Activated CD8-positive, alpha-beta memory T cell treated with anti-CD3 and anti-CD28 coated beads, Interleukin-2, amount 50 U/mL, for 1 hour (primary cell): ENCODE results near the gene IFI27L1.

Source experiments
- DNase-seq: peaks from one replicate; pipeline ENCODE4 v3.0.0-alpha.2; 2020; ENCODE audit errors: extremely low read depth

The IFI27L1 gene

DNA sequence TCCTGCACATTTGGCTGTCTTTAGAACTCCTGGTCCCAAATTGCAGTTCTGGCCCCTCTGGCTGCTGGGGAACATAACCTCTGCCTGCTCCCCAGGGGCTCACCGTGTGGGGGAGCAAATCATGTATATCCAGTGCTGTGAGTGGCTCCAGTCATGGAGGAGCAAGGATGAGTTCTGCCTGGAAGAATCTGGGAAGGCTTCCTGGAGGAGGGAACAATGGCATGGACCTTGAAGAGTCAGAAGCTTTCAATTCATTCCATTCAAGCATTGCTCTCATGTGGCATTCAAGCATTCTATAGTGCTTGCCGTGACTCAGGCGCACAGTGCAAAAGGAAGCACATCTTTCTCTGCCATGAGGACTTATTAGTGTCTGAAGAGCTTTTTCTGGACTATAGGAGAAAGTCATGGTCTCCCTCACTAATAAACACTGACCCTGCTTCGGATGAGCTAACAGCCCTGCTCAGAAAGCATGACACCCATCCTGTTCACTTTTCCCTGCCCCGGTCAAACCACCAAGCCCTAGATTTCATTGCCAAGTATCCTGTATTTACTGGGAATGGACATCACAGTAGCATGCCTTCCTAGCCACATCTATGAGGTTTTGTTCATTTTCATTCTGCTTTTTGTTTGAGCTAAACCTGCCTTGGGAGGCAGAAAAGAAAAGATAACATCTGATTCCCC is 32.9 kb downstream of the IFI27L1 start:
- no peak for DNase-seq

DNA sequence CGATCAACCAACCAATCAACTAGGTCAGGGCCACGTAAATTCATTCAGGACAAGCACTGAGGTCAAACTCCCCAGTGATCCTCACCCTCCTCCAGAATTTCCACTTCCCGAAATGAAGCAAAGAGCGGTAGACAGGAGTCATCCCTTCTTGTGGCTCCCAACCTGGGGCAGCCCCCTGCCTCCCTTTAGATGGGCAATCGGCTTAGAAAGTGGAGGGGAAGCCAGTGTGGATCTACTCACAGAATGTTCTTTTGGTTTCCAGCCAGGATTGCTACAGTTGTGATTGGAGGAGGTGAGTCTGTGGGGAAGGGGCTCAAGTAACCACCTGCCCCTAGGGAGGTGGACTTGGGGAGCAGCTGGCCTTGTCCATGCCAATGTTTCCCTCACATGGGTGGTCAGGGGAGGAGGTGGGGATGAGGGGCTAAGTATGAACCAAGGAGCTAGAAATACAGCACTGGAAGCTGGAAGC is 33.5 kb downstream of the IFI27L1 start:
- no peak for DNase-seq

DNA sequence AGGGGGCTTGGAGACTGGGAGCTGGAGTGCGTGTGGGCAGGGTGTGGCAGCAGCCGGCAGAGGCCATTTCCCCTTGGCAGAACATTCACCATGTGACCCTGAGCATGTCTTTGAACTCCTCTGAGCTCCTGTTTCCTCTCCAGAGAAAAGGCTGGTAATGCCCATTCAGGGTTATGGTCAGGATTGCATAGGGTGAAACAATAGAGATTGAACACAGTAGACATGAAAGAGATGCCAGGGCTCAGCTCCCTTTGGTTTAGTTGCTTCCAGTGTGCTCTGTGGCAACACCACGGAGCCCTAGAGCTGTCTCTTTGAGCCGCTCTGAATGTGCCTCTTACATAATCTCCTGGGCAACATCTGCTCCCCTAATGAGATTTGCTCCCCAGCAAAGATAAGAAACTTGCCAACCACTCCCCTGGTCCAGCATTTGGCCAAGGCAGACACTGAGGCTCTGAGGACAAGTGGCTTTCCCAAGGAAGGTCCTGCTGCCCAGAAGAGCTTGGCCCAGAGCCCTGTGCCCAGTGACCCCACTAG is 34.0 kb downstream of the IFI27L1 start:
- DNase-seq: no peak

DNA sequence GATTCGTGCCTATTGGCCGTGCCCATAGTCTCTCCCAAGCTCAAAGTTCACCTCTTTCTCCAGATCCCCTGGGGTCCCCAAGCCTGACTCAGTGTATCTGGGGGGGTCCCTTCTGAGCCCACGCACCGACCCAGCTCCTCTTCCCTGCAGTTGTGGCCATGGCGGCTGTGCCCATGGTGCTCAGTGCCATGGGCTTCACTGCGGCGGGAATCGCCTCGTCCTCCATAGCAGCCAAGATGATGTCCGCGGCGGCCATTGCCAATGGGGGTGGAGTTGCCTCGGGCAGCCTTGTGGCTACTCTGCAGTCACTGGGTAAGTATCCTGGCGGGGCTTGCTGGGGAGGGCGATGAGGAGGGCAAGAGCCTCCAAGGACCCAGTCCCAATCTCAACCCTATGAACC is 34.5 kb downstream of the IFI27L1 start:
- DNase-seq: no peak

DNA sequence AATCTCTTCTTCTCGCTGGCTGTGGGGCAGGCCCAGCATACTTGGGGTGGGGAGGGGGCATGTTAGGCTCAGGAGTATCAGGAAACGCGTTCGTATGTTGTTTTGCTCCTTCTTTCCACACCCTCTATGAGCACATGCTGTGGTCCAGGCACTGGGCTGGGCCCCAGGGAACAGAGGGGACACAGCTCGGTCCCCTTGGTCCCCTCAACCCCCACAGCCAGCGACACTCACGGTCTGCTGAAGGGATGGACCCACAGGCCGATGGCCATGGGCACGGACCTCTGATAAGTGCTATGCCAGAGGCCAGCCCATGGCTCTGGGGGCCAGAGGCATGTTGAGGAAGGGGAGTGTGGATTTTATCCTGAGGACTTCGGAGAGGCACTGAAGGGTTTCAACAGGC is 35.6 kb downstream of the IFI27L1 start:
- DNase-seq: no peak

DNA sequence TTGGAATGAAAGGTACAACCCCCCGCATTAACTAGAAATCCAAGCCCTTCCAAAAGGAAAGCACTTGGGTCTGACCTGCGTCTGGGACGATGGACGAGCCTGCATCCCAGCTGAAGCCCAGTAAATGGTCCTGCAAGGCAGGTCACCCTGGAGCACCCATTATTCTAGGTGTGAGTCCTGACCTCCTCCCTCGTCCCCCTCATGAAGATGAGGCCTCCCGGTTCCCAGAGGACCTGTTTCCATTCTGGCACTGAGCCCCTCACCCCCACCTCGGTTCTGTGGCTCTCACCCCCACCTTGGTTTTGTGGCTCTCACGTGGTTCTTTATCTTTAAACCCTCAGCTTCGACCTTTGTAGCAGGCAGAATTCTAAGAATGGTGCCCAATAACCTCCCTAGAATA is 36.7 kb downstream of the IFI27L1 start:
- no peak for DNase-seq

DNA sequence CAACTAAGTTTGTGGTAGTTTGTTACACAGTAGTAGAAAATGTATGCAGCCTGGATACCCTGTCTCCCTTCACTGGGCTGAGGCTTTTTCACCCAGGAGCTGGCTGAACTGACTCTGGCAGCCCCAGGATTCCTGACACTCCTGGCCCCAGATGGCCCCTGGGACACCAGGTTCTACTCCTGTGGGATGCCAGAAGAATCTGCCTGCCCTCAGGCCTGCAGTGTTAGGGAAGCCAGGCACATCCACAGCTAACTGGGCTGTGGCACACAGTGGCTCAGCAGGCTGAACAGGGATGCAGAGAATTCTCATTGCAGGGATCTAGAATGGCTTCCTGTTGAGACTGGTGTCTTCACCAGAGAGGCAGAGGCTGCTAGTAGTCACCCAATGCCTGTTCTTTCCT is 38.0 kb downstream of the IFI27L1 start:
- DNase-seq: no peak

DNA sequence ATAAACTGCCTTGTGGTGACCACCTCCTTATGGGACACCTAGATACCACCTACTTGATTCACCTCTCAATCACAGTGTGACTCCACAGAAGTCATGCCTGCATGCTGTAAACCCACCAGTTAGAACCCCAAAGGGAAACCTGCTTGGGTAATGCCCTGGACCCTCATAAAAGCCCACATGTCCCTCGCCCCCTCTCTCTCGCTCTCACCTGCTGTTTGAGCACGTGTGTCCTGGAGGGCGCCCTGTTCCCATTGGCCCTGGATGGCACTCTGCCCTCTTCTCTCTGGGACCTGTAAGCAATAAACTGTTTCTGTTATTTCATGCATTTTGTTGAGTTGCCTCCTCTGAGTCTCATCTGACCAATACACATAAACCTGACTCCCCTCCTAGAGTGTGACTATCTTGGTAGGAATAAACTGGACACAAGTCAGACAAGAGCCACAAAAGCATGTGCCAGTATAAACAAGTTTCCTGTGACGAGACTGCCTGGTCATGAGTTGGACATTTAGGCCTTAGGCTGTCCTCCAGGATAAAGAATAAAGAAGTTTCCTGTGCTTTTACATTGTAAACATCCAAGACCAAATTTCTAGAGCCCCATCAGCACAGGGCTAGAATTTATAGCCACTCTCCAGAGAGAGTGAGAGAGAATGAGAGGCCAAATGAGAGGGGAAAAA is 39.7 kb downstream of the IFI27L1 start:
- no peak for DNase-seq

DNA sequence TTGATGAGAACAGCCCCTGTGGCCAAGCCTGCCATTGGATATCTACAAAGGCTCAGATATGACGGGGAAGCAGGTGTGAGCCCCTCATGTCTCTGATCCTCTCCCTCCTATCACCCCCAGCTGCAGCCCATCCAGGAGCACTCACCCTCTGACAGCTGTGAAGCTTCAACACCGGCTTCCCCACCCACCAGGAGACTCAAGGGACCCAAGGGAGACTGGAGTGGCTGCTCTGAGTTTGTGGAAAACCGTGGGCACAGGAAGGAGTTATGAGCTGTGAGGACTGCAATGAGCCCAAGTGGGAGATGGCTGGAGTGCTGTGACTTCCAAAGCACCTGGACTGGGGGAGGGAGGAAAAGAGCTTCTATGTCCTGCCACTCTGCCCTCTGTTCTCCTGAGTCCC is 40.4 kb downstream of the IFI27L1 start:
- DNase-seq: no peak

DNA sequence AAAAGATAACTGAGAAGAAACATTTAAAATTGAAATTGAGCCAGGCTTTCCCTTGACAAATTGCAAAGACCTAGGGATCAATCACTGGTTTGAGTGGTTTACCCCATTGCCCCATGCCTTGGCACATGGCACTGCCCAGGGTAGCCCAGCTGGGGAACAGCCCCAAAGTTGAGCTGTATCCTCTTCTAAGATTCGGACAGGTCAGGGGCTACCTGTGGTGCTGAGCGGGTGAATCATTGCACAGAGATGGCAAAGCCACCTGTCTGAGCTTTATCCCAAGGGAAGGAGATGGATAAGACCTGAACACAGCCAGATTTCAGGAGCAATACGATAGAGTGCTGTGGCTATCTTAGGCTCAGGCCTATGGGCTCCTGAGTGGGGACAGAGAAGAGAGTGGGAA is 41.3 kb downstream of the IFI27L1 start:
- no peak for DNase-seq

DNA sequence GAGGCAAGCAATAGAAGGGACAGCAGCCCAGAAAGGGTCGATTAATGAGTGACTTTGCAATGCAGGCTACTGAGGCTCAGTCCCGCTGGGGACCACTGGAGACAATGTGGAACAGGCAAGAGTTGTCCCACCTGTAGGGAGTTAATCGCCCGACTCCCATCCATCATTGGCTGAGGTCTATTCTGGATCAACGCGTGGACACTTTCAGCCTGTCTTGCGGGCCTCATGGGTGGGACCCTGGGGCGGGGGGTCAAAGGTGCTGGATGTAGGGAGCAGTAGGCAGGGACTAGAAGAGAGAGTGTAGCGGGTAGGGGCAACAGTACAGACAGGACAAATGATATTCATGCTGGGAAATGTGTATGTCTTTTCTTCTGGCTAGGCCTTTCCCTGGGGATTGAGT is 42.2 kb downstream of the IFI27L1 start:
- DNase-seq: no peak

DNA sequence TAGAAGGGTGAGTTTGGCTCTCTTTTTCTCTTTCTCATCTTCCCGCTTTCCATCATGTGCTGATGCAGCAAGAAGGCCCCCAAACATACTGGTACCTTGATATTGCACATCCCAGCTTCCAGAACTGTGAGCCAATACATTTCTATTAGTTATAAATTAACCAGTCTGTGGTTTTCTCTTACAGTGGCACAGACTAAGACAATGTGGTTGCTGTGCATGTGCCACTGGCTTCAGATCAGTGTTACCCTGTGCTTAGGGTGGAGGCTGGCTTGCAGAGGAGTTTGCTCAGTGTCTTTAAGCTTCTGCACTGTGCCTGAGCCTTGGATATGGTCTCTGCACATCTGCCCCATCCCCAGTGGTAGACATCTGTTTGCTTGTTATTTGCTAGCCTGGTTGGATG is 42.8 kb downstream of the IFI27L1 start:
- DNase-seq: no peak

DNA sequence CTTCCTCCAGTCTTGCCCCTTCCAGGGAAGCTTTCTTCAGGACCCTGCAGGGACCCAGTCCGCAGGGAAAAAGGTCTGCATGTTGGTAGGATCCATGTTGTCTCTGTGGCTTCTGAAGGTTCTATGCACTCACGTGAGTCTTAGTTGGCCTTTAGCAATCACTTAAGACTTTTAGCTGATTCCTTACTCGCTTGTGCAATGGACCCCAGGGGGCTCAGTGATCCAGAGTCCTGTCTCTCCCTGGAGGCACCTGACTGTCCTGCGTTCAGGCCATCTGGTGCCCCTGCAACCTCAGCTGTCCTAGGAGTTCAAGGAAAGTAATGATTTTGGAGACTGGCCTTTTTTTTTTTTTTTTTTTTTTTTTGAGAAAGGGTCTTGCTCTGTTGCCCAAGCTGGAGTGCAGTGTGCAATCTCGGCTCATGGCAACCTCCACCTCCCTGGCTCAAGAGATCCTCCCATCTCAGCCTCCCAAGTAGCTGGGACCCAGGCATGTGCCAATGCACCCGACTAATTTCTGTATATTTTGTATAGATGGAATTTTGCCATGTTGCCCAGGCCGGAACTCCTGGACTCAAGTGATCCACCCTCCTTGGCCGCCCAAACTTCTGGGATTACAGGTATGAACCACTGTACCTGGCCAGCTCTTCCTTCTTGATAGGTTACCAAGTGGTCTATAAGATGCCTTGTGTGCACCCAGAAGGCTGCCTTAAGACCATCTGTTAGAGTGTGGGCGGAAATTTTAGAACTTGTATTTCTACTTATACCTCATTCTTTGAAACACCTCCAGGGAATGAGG is 43.7 kb downstream of the IFI27L1 start:
- DNase-seq: no peak

DNA sequence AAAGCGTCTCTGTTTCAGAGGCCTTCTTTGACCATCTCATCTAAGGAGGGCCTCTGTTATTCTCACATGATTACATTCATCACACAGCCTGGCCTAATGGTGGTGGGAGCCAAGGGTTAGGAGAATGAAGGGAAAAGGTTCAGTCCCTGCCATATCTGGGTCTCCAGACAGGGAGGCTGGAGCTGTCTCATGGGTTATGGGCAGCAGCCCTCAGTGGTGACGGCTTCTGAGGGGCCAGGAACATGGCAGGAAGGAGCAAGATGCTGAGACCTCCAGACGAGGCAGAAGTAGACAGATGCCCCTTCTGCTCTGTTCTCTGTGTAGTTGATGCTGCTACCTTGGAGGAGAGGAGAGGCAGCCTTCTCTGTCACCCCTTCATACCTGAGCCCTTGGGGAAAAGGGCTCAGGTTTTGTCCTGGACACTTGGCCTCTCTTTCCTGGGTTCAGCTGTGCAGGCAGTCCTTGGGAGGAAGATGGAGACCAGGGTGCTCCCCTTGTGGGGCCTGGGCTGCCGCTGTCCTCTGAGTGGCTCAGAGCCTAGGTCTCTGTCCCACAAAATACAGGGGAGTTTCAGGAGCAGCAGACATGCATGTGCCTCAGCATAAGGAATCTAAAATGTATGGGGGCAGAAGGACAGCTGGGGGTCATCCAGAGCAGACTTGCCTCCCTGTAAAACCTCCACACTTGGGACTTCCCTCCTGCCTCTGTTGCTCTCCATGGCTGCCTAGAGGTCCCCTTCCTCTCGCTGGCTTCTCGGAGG is 44.7 kb downstream of the IFI27L1 start:
- no peak for DNase-seq

DNA sequence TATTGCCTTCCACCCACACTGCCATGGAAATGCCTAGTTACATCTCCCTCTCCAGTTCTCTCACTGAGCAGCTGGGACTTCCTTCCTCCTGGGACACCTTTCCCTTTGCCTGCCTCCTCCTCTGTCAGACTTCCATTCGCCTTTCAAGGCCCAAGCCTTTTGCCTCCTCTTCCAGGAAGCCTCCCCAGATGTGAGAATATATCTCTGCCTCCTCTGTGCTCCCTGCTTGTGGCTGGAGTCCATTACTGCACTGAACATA is 45.2 kb downstream of the IFI27L1 start:
- DNase-seq: no peak

DNA sequence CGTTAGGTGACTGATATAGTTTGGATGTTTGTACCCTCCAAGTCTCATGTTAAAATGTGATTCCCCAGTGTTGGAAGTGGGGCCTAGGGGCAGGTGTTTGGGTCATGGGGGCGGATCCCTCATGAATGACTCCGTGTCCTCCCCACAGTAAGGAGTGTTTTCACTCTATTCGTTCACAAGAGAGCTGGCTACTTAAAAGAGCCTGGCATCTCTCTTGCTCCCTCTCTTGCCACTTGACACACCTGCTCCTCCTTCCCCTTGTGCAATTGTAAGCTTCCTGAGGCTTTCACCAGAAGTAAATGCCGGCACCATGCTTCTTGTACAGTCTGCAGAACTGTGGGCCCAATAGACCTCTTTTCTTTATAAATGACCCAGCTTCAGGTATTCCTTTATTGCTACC is 45.7 kb downstream of the IFI27L1 start:
- no peak for DNase-seq

DNA sequence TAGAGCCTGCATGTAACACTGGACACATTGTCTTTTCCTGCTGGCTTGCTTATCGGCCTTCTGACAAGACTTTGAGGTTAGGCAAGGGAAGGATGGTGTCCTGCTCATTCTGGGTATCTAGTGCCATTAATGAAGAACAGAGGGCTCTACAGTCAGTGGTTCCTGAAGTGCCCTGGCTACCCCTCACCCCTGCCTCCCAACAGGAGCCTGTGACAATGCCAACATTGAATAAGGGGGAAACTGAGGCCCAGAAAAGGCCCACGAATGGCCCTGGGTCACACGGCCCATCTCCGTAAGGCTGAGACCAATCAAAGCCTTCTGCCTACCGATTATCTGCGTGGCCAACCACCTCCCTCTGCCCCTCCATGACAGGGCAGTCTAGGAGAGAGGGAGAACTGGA is 46.2 kb downstream of the IFI27L1 start:
- no peak for DNase-seq

DNA sequence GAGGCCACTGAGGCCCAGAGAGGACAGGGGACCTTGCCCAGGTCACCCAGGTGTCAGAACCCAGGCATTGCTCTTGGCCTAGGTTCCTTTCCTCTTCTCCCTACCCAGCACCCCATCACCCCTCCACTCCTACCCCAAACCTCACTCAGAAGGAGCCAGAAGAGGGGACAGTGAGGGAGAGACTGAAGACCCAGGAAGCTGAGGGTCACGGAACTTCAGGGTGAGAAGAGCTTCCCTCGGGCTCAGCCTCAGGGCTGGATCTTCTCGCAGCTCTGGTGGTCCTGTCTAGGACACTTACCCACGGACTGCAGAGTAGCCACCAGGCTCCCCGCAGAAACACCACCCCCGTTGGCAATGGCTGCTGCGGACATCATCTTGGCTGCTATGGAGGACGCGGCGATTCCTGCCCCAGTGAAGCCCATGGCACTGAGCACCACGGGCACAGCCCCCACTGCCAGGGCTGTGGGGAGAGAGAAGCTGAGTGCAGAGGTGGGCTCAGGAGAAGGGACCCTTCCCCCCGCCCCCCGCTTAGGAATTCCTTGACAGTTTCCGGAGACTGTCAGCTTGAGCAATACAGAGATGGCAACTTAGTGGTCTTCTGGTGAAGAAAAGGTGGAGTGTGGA is 47.2 kb downstream of the IFI27L1 start:
- DNase-seq: no peak

DNA sequence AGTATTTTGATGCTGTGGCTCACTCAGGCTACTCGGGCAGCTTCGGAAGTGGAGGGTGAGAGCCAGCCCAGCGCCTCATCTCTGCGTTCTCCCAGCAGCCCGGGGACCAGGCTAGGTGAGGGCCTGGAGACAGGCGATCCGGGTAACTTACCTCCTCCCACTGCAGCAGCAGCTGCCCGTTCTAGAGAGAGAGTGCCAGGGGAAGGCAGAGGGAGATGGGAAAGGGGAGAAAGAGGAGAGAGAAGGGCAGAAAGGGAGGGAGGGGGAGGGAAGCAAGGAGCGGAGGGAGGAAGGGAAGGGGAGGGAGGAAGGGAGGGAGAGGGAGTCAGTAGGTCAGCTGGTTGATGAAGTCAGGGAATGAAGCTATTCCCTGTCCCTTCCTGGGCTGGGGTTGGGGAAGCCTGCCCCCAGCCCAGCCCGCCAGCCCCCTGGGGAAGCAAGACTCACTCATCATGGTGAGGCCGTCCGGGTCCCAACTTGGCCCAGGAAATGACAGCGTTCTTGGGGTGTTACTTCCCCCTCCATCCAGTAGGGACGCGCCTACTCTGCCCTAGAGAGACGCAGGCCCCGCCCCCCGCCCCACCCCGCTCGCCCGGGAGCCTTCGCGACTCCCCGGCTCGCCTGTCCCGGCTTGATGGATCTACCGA is 48.1 kb downstream of the IFI27L1 start, which contains the start of gene IFI27L2:
IFI27L2 (minus strand) TSS at position 494 of the 647 bp plus-strand sequence; CDS start at position 454, 40 bp downstream.
- DNase-seq: peak; percentile 22

DNA sequence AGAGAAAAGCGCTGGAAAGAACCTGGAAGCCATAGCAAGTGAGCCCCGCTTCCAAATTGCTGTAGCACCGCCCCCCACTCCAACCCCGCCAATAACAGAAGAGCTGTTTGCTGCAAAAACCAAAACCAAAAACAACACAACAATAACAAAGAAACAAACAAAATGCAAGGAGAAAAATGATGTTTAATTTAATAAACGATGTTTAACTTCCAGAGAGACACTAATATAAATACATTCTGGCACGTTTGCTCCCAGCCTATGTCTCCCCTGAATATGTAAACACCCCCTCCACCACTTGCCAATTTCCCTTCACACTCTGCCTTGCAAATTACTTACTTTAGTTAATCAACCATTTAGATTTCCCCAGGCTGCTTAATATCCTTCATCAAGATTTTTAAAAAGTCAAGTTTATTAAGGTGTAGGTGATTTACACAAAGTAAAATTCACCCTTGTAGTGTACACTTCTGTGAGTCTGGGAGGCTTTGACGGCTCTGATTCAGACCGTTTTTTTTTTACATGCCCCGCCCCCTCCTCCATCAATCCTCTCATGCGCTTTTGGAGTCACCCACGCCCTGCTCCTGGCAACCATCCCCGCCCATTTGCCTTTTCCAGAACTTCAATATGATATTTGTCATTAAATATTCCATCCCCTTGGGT is 48.8 kb downstream of the IFI27L1 start:
- no peak for DNase-seq
